OCI-LY7 (cell line): Measurements from ENCODE around the gene GLCE. TPM values are rescaled to one million over a fixed set of nuclear protein-coding genes. Genes with fewer than 3 reads are reported as not detected.

Experiments
- BruUV-seq: library from RNA; stranded (reverse); fragments of 400-500 nt; replicated peaks from 2 replicates; lab custom pipeline; 2021; lab: Mats Ljungman, UMichigan
- CTCF ChIA-PET: fragments of 300-600 bp; sonication (Branson Sonifier 250); formaldehyde crosslinking; loops from one replicate; lab custom pipeline; 2022; ENCODE audit warnings: antibody characterized with exemption; ENCODE audit not compliant: unreplicated experiment; lab: Charles Lee
- POLR2A ChIA-PET: fragments of 300-600 bp; sonication (Branson Sonifier 250); formaldehyde crosslinking; loops from one replicate; lab custom pipeline; 2022; ENCODE audit warnings: antibody characterized with exemption; lab: Charles Lee
- DNase-seq: peaks from one replicate; pipeline ENCODE4 v3.0.0-alpha.2; 2015; ENCODE audit warnings: low spot score
- H2AFZ ChIP-seq: fragments of 200-600 bp; sonication (generic), shearing (Covaris generic); 2 replicates; pipeline ENCODE4 v1.6.1; 2014; ENCODE audit warnings: mild to moderate bottlenecking, antibody characterized with exemption, low read length, moderate library complexity
- H3K27ac ChIP-seq: fragments of 200-600 bp; sonication (generic); 2 replicates; pipeline ENCODE4 v1.5.1; 2014; ENCODE audit warnings: mixed run types, low read depth, mild to moderate bottlenecking, moderate library complexity, low read length, inconsistent platforms; ENCODE audit not compliant: poor library complexity, severe bottlenecking
- H3K36me3 ChIP-seq: fragments of 200-600 bp; sonication (generic); 2 replicates; pipeline ENCODE4 v1.6.1; 2014; ENCODE audit warnings: mild to moderate bottlenecking, antibody characterized with exemption, low read length, moderate library complexity, mixed read lengths; ENCODE audit not compliant: insufficient read depth
- H3K4me1 ChIP-seq: fragments of 200-600 bp; sonication (generic); 2 replicates; pipeline ENCODE4 v1.5.1; 2014; ENCODE audit warnings: mild to moderate bottlenecking, low read length; ENCODE audit not compliant: insufficient read depth, poor library complexity, severe bottlenecking
- H3K4me2 ChIP-seq: fragments of 200-600 bp; sonication (generic); 2 replicates; pipeline ENCODE4 v1.6.1; 2014; ENCODE audit warnings: mild to moderate bottlenecking, low read length
- H3K4me3 ChIP-seq: fragments of 200-600 bp; sonication (generic); 2 replicates; pipeline ENCODE4 v1.5.1; 2014; ENCODE audit warnings: mild to moderate bottlenecking, low read depth, low read length; ENCODE audit not compliant: poor library complexity, severe bottlenecking
- H3K79me2 ChIP-seq: fragments of 200-600 bp; sonication (generic); 2 replicates; pipeline ENCODE4 v1.6.1; 2016; ENCODE audit warnings: low read depth, mild to moderate bottlenecking, low read length, moderate library complexity, mixed read lengths; ENCODE audit not compliant: insufficient read depth
- H3K9me2 ChIP-seq: fragments of 200-600 bp; sonication (generic); 2 replicates; pipeline ENCODE4 v1.6.1; 2016; ENCODE audit warnings: mild to moderate bottlenecking, low read length, mixed read lengths; ENCODE audit not compliant: insufficient read depth
- H3K9me3 ChIP-seq: fragments of 200-600 bp; sonication (generic); 2 replicates; pipeline ENCODE4 v1.6.1; 2014; ENCODE audit warnings: mild to moderate bottlenecking, mixed run types, low read length, mixed read lengths
- H4K20me1 ChIP-seq: fragments of 200-600 bp; sonication (generic); 2 replicates; pipeline ENCODE4 v1.6.1; 2014; ENCODE audit warnings: mild to moderate bottlenecking, antibody characterized with exemption, low read length, moderate library complexity, mixed read lengths; ENCODE audit not compliant: insufficient read depth
- CTCF ChIP-seq: fragments of 200-600 bp; sonication (generic); conservative IDR thresholded peaks from 2 replicates; pipeline ENCODE4 v1.5.1; 2014; ENCODE audit warnings: mild to moderate bottlenecking, antibody characterized with exemption, low read length, moderate library complexity, mixed read lengths
- EZH2phosphoT487 ChIP-seq: fragments of 200-600 bp; sonication (generic); IDR thresholded peaks from 2 replicates; pipeline ENCODE4 v1.6.1; 2018; ENCODE audit warnings: low read depth, borderline replicate concordance, mild to moderate bottlenecking, mixed run types, antibody characterized with exemption, low read length, moderate library complexity, mixed read lengths
- intact Hi-C: fragments of 100-400 bp; cut with micrococcal nuclease; formaldehyde crosslinking; loops from one replicate; pipeline ENCODE4 v1.10.0; 2022; ENCODE audit not compliant: unreplicated experiment
- total RNA-seq, 2 experiments: library from RNA; depleted of rRNA in 1 of 2; stranded (reverse); fragments of >200 nt in 1 of 2; shearing (Covaris generic) in 1 of 2; gene quantifications; 2 replicates each; pipeline ENCODE4 v1.2.3, GENCODE V29; 2014 to 2022

The GLCE gene
- total RNA-seq, 2 experiments from 2014 or later, result 7.0 to 7.1 TPM

- BruUV-seq, result no TSS peak
- ChIA-PET CTCF (no interaction called here), POLR2A (no interaction called here)
- H3K79me2 ChIP-seq, result no peaks in the 10 kb centered on the region
- DNase-seq, result no peak
- intact Hi-C loops, result no loop called here
- H4K20me1 ChIP-seq, result no peaks in the 10 kb centered on the region
- no peak overlapping the region for H3K27ac ChIP-seq
- H3K4me1 ChIP-seq, result no peaks in the 10 kb centered on the region
- TF ChIP-seq CTCF, result no peak
- TF ChIP-seq EZH2phosphoT487, result no peak
- H3K4me2 ChIP-seq, result no peak overlapping the region
- H3K4me3 ChIP-seq, result no peak overlapping the region
- H3K9me3 ChIP-seq, result no peaks in the 10 kb centered on the region
- no peaks in the 10 kb centered on the region for H3K36me3 ChIP-seq
- no peak overlapping the region for H2AFZ ChIP-seq
- no peaks in the 10 kb centered on the region for H3K9me2 ChIP-seq
Observed at GRCh38 chr15:69316291-69316690, 155.9 kb downstream of the GLCE start.

GRCh38 chr15:69317392-69317841, 157.0 kb downstream of the GLCE start:
- H3K9me3 ChIP-seq, result no peaks in the 10 kb centered on the region
- BruUV-seq, result no TSS peak
- H3K4me3 ChIP-seq, result no peak overlapping the region
- no peak overlapping the region for H3K27ac ChIP-seq
- H3K4me2 ChIP-seq, result no peak overlapping the region
- POLR2A ChIA-PET, result no interaction called here
- H3K36me3 ChIP-seq, result no peaks in the 10 kb centered on the region
- intact Hi-C loops, result no loop called here
- CTCF ChIA-PET, result no interaction called here
- no peak for DNase-seq
- H3K4me1 ChIP-seq, result no peaks in the 10 kb centered on the region
- no peaks in the 10 kb centered on the region for H3K79me2 ChIP-seq
- H3K9me2 ChIP-seq, result no peaks in the 10 kb centered on the region
- no peaks in the 10 kb centered on the region for H4K20me1 ChIP-seq
- TF ChIP-seq CTCF (no peak), EZH2phosphoT487 (no peak)
- H2AFZ ChIP-seq, result no peak overlapping the region

GRCh38 chr15:69318033-69318432, 157.6 kb downstream of the GLCE start:
- Histone ChIP-seq H3K27ac (no peak overlapping the region), H3K4me3 (no peak overlapping the region), H3K9me2 (no peaks in the 10 kb centered on the region), H2AFZ (no peak overlapping the region), H3K36me3 (no peaks in the 10 kb centered on the region), H3K9me3 (no peaks in the 10 kb centered on the region), H3K79me2 (no peaks in the 10 kb centered on the region), H4K20me1 (no peaks in the 10 kb centered on the region), H3K4me2 (no peak overlapping the region), H3K4me1 (no peaks in the 10 kb centered on the region)
- intact Hi-C loops, result no loop called here
- TF ChIP-seq CTCF (no peak), EZH2phosphoT487 (no peak)
- DNase-seq, result no peak
- POLR2A ChIA-PET, result no interaction called here
- BruUV-seq, result no TSS peak
- CTCF ChIA-PET, result no interaction called here
